PFSK-1 (cell line): ENCODE measurements around the gene DICER1.

Experiments
- FOXP2 ChIP-seq: optimal IDR thresholded peaks from 2 replicates; pipeline ENCODE3; 2011; ENCODE audit warnings: borderline replicate concordance, control low read depth, inconsistent platforms; ENCODE audit not compliant: insufficient read depth; ENCODE audit errors: extremely low read length, extremely low read depth
- POLR2AphosphoS5 ChIP-seq: IDR thresholded peaks from 2 replicates; pipeline ENCODE4 v1.6.1; 2012; ENCODE audit warnings: low read depth, mild to moderate bottlenecking, control low read depth, low read length, moderate library complexity
- SIN3A ChIP-seq: IDR thresholded peaks from 2 replicates; pipeline ENCODE4 v1.6.1; 2012; ENCODE audit warnings: mild to moderate bottlenecking, low read length, moderate library complexity, borderline replicate concordance; ENCODE audit not compliant: insufficient read depth
- TAF1 ChIP-seq: IDR thresholded peaks from 2 replicates; pipeline ENCODE4 v1.6.1; 2012; ENCODE audit warnings: low read length, control low read depth, borderline replicate concordance; ENCODE audit not compliant: insufficient read depth
- TF ChIP-seq, protein P1 (sequence below), 2 experiments: IDR thresholded peaks; 2 replicates each; pipeline versions ENCODE4 v1.6.1 to v1.8.0; 2011 to 2012; ENCODE audit warnings: low read depth in 2 of 2, low read length in 2 of 2, control low read depth in 1 of 2, inconsistent platforms in 1 of 2, mild to moderate bottlenecking in 1 of 2, moderate library complexity in 1 of 2; ENCODE audit not compliant: insufficient read depth in 1 of 2

DNA sequence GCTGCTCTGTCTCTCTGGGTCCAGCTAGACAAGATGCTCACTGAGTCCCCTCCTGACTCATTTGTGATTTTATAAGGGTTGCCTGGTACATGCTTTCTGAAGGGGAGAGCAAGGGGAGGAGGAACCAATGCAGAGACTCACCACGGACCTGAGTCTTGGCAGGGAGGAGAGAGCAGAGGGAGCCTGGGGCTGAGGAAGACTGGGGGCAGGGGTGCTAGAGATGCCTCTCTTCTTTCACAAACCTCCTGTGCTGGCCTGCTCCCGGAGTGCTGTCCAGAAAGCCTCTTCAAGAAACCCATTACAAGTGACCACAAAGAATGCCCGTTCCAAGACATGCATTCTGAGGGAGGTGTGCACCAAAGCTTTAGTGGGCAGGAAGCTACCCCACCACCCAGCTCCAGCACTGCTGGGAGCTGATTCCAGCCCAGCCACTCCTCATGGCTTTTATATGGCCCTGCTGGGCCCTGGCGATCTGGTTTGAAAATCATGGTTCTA, 33.1 kb upstream of the DICER1 start:
- TF ChIP-seq POLR2AphosphoS5 (no peak), TAF1 (no peak), SIN3A (no peak), FOXP2 (no peak)
- TF ChIP-seq, protein P1, sequence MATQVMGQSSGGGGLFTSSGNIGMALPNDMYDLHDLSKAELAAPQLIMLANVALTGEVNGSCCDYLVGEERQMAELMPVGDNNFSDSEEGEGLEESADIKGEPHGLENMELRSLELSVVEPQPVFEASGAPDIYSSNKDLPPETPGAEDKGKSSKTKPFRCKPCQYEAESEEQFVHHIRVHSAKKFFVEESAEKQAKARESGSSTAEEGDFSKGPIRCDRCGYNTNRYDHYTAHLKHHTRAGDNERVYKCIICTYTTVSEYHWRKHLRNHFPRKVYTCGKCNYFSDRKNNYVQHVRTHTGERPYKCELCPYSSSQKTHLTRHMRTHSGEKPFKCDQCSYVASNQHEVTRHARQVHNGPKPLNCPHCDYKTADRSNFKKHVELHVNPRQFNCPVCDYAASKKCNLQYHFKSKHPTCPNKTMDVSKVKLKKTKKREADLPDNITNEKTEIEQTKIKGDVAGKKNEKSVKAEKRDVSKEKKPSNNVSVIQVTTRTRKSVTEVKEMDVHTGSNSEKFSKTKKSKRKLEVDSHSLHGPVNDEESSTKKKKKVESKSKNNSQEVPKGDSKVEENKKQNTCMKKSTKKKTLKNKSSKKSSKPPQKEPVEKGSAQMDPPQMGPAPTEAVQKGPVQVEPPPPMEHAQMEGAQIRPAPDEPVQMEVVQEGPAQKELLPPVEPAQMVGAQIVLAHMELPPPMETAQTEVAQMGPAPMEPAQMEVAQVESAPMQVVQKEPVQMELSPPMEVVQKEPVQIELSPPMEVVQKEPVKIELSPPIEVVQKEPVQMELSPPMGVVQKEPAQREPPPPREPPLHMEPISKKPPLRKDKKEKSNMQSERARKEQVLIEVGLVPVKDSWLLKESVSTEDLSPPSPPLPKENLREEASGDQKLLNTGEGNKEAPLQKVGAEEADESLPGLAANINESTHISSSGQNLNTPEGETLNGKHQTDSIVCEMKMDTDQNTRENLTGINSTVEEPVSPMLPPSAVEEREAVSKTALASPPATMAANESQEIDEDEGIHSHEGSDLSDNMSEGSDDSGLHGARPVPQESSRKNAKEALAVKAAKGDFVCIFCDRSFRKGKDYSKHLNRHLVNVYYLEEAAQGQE (IDR thresholded peaks at IDR 0.05; ENCODE audit: insufficient read depth in 1 of 2, low read depth in 2 of 2, low read length in 2 of 2): no peak
